Astrocyte (in vitro differentiated cells and primary cell): ENCODE measurements around the gene TMEM120B. TPM values are rescaled to one million over a fixed set of nuclear protein-coding genes. Genes with fewer than 3 reads are reported as not detected.

Experiments used
- DNase-seq: peaks from one replicate; pipeline ENCODE4 v3.0.0-alpha.2; 2010; ENCODE audit warnings: low read depth
- FAIRE-seq: peaks from 2 replicates; lab custom pipeline; 2011; peaks lifted over from hg19 to GRCh38; lab: Jason Lieb, UNC
- H2AFZ ChIP-seq: 2 replicates; pipeline ENCODE4 v1.6.0; 2012; ENCODE audit warnings: low read depth, low read length, inconsistent platforms
- H3K27ac ChIP-seq: 2 replicates; pipeline ENCODE4 v1.5.1; 2011; ENCODE audit warnings: low read depth, low read length, inconsistent platforms
- H3K27me3 ChIP-seq: 2 replicates; pipeline ENCODE4 v1.6.0; 2011; ENCODE audit warnings: low read length, inconsistent platforms; ENCODE audit not compliant: insufficient read depth
- H3K36me3 ChIP-seq: 2 replicates; pipeline ENCODE4 v1.5.1; 2011; ENCODE audit warnings: low read length, inconsistent platforms; ENCODE audit not compliant: insufficient read depth
- H3K4me1 ChIP-seq: 2 replicates; pipeline ENCODE4 v1.5.1; 2011; ENCODE audit warnings: low read length, inconsistent platforms; ENCODE audit not compliant: insufficient read depth
- H3K4me2 ChIP-seq: 2 replicates; pipeline ENCODE4 v1.6.0; 2012; ENCODE audit warnings: low read length, inconsistent platforms
- H3K4me3 ChIP-seq: 2 replicates; pipeline ENCODE4 v1.5.1; 2011; ENCODE audit warnings: low read depth, mild to moderate bottlenecking, low read length, inconsistent platforms; ENCODE audit not compliant: insufficient read depth
- H3K79me2 ChIP-seq: 2 replicates; pipeline ENCODE4 v1.6.0; 2012; ENCODE audit warnings: mild to moderate bottlenecking, low read length, inconsistent platforms; ENCODE audit not compliant: insufficient read depth
- H3K9ac ChIP-seq: 2 replicates; pipeline ENCODE4 v1.6.0; 2012; ENCODE audit warnings: mild to moderate bottlenecking, low read length, inconsistent platforms
- H3K9me3 ChIP-seq: 2 replicates; pipeline ENCODE4 v1.5.1; 2012; ENCODE audit warnings: low read depth, mild to moderate bottlenecking, low read length, inconsistent platforms; ENCODE audit not compliant: insufficient read depth
- H4K20me1 ChIP-seq: 2 replicates; pipeline ENCODE4 v1.6.0; 2012; ENCODE audit warnings: low read length, inconsistent platforms; ENCODE audit not compliant: insufficient read depth
- H3K27ac Mint-ChIP-seq: one replicate; pipeline ENCODE4 v1.8.0; 2021; ENCODE audit warnings: mild to moderate bottlenecking, mixed read lengths; ENCODE audit not compliant: unreplicated experiment
- H3K27me3 Mint-ChIP-seq: one replicate; pipeline ENCODE4 v1.8.0; 2021; ENCODE audit warnings: low read depth, mixed read lengths; ENCODE audit not compliant: unreplicated experiment
- H3K36me3 Mint-ChIP-seq: one replicate; pipeline ENCODE4 v1.8.0; 2021; ENCODE audit warnings: low read depth, mixed read lengths; ENCODE audit not compliant: unreplicated experiment
- H3K4me1 Mint-ChIP-seq: one replicate; pipeline ENCODE4 v1.8.0; 2021; ENCODE audit warnings: low read depth, mixed read lengths; ENCODE audit not compliant: unreplicated experiment
- H3K4me3 Mint-ChIP-seq: one replicate; pipeline ENCODE4 v1.8.0; 2021; ENCODE audit warnings: mild to moderate bottlenecking, moderate library complexity, mixed read lengths; ENCODE audit not compliant: unreplicated experiment
- H3K9me3 Mint-ChIP-seq: one replicate; pipeline ENCODE4 v1.8.0; 2021; ENCODE audit warnings: mild to moderate bottlenecking, mixed read lengths; ENCODE audit not compliant: unreplicated experiment
- EZH2 ChIP-seq: IDR thresholded peaks from 2 replicates; pipeline ENCODE4 v1.6.1; 2012; ENCODE audit warnings: mild to moderate bottlenecking, low read length, inconsistent platforms; ENCODE audit not compliant: insufficient read depth
- total RNA-seq: library from RNA; stranded (reverse); gene quantifications from 2 replicates; pipeline ENCODE4 v1.2.1, GENCODE V29; 2021
- TF ChIP-seq, protein P1 (sequence below): IDR thresholded peaks from 2 replicates; pipeline ENCODE4 v1.5.1; 2011; ENCODE audit warnings: low read depth, mild to moderate bottlenecking, inconsistent platforms, low read length, moderate library complexity; ENCODE audit not compliant: insufficient read depth

The TMEM120B gene
- total RNA-seq, 1 donor from 2014 or later = 36.0 TPM

DNA sequence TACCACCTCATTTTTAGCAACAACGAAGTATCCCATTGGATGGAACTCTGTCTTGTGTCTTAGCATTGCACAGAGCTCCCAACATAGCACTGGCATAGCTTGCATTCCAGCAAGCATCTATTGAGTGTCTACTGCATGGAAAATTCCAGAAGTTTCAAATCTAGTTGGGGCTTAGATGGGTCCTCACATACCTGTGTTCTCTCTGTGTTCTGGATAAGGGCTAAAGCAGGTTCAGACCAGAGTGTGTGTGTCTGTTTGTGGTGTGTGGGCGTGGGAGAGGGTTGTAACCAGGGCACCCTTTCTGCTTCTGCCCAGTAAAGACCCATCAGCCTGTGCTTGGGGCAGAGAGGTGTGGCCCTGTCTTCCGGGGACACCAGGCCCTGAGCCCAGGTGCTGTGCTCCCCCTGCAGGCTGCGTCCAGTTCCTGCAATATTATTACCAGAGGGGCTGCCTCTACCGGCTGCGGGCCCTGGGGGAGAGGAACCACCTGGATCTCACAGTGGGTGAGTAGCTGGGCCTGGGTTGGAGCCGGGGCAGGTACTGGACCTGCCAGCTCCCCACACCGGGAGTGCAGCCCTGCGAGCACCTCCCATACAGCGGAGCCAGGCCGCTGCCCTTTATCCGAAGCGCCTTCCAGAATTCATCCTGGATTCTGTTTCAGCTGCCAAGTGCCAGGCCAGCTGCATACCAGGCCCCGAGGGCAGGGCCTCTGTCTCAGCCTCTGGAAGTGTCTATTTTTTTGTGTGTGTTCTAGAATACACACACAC is 60.6 kb downstream of the TMEM120B start:
- Mint-ChIP-seq H3K4me1 (peaks cover 21% of the 10 kb centered on the region), H3K27me3 (no peaks in the 10 kb centered on the region), H3K36me3 (peaks cover 5% of the 10 kb centered on the region), H3K27ac (peak overlapping the region; percentile 20), H3K9me3 (no peaks in the 10 kb centered on the region), H3K4me3 (no peak overlapping the region)
- no peak overlapping the region for H2AFZ ChIP-seq
- H3K9me3 ChIP-seq = no peaks in the 10 kb centered on the region
- H3K36me3 ChIP-seq = no peaks in the 10 kb centered on the region
- H3K4me3 ChIP-seq = no peak overlapping the region
- peak; percentile 36 for DNase-seq
- no peaks in the 10 kb centered on the region for H3K79me2 ChIP-seq
- no peak overlapping the region for H3K9ac ChIP-seq
- no peak for TF ChIP-seq EZH2
- TF ChIP-seq, protein P1, sequence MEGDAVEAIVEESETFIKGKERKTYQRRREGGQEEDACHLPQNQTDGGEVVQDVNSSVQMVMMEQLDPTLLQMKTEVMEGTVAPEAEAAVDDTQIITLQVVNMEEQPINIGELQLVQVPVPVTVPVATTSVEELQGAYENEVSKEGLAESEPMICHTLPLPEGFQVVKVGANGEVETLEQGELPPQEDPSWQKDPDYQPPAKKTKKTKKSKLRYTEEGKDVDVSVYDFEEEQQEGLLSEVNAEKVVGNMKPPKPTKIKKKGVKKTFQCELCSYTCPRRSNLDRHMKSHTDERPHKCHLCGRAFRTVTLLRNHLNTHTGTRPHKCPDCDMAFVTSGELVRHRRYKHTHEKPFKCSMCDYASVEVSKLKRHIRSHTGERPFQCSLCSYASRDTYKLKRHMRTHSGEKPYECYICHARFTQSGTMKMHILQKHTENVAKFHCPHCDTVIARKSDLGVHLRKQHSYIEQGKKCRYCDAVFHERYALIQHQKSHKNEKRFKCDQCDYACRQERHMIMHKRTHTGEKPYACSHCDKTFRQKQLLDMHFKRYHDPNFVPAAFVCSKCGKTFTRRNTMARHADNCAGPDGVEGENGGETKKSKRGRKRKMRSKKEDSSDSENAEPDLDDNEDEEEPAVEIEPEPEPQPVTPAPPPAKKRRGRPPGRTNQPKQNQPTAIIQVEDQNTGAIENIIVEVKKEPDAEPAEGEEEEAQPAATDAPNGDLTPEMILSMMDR = peak; percentile 64
- no peak overlapping the region for H3K4me2 ChIP-seq
- H4K20me1 ChIP-seq = no peaks in the 10 kb centered on the region
- H3K4me1 ChIP-seq = peaks cover 2% of the 10 kb centered on the region
- no peak overlapping the region for H3K27ac ChIP-seq
- no peaks in the 10 kb centered on the region for H3K27me3 ChIP-seq
- no peak for FAIRE-seq

DNA sequence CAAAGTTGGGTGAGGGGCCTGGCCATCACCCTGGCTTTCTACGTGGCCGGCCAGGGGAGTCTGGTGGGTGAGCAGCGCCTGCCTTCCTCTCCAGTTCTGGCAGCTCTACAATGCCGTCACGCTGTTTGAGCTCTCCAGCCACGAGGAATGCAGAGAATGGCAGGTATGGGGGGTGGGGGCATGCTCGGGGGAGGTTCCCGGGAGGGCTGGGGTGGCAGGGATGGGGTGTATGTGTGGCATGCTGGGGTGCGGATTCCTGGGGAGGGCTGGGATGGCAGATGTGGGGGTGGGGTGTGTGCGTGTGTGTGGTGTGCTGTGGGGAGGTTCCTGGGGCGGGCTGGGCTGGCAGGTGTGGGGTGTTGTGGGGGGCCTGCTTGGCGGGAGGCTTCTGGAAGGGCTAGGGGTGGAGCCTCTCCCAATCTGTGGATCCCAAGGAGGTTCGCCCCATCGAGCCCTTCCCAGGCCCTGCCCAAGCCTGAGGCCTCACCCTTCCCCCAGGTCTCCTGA is 62.5 kb downstream of the TMEM120B start:
- Mint-ChIP-seq H3K27me3 (no peaks in the 10 kb centered on the region), H3K4me1 (peaks cover 20% of the 10 kb centered on the region), H3K4me3 (no peak overlapping the region), H3K27ac (peak overlapping the region; percentile 47), H3K36me3 (no peaks in the 10 kb centered on the region), H3K9me3 (no peaks in the 10 kb centered on the region)
- Histone ChIP-seq H3K9me3 (no peaks in the 10 kb centered on the region), H3K27ac (no peak overlapping the region), H3K4me1 (no peaks in the 10 kb centered on the region), H3K36me3 (no peaks in the 10 kb centered on the region), H4K20me1 (no peaks in the 10 kb centered on the region), H3K79me2 (no peaks in the 10 kb centered on the region), H3K9ac (peak overlapping the region; percentile 6), H3K4me3 (no peak overlapping the region), H3K27me3 (no peaks in the 10 kb centered on the region), H3K4me2 (no peak overlapping the region), H2AFZ (no peak overlapping the region)
- TF ChIP-seq EZH2 = no peak
- TF ChIP-seq, protein P1 = no peak
- DNase-seq (no peak), FAIRE-seq (no peak)

DNA sequence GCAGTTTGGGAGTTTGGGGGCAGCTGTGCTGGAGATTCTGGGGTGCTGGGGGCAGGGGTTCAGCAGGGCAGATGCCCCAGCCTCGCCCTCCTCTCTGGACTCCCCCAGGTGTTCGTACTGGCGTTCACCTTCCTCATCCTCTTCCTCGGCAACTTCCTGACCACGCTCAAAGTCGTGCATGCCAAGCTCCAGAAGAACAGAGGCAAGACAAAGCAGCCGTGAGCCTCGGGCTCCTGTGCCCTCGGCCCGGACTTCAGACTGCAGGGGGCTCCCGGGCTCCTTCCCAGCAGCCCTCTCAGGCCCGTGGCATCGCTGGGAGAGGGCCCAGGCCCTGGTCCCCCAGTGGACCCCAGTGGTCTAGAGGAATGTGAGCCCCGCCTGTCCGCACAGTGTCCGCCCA is 62.9 kb downstream of the TMEM120B start:
- Mint-ChIP-seq H3K27me3 (no peaks in the 10 kb centered on the region), H3K27ac (no peak overlapping the region), H3K4me1 (peaks cover 20% of the 10 kb centered on the region), H3K4me3 (no peak overlapping the region), H3K9me3 (no peaks in the 10 kb centered on the region), H3K36me3 (no peaks in the 10 kb centered on the region)
- Histone ChIP-seq H2AFZ (no peak overlapping the region), H3K9ac (no peak overlapping the region), H3K79me2 (no peaks in the 10 kb centered on the region), H3K36me3 (peaks cover 3% of the 10 kb centered on the region), H3K4me3 (no peak overlapping the region), H4K20me1 (no peaks in the 10 kb centered on the region), H3K27ac (no peak overlapping the region), H3K4me2 (no peak overlapping the region), H3K9me3 (no peaks in the 10 kb centered on the region), H3K4me1 (no peaks in the 10 kb centered on the region), H3K27me3 (no peaks in the 10 kb centered on the region)
- no peak for TF ChIP-seq EZH2
- TF ChIP-seq, protein P1 = no peak
- DNase-seq (no peak), FAIRE-seq (no peak)
